HFFc6 (cell line): ENCODE measurements around the gene IRF9. TPM values are rescaled to one million over a fixed set of nuclear protein-coding genes. Genes with fewer than 3 reads are reported as not detected.

Source experiments
- DNase-seq: peaks from one replicate; pipeline ENCODE4 v3.0.0-alpha.2; 2018
- H3K27ac Mint-ChIP-seq: 2 replicates; pipeline ENCODE4 v1.8.0; 2020; ENCODE audit warnings: mild to moderate bottlenecking, mixed read lengths
- H3K27me3 Mint-ChIP-seq: 2 replicates; pipeline ENCODE4 v1.8.0; 2021; ENCODE audit warnings: mild to moderate bottlenecking, moderate library complexity, mixed read lengths; ENCODE audit not compliant: insufficient read depth
- H3K36me3 Mint-ChIP-seq: 2 replicates; pipeline ENCODE4 v1.8.0; 2021; ENCODE audit warnings: low read depth, mixed read lengths
- H3K4me1 Mint-ChIP-seq: 2 replicates; pipeline ENCODE4 v1.8.0; 2020; ENCODE audit warnings: low read depth, mixed read lengths
- H3K4me3 Mint-ChIP-seq: 2 replicates; pipeline ENCODE4 v1.8.0; 2020; ENCODE audit warnings: mild to moderate bottlenecking, moderate library complexity, mixed read lengths
- H3K9me3 Mint-ChIP-seq: 2 replicates; pipeline ENCODE4 v1.8.0; 2020; ENCODE audit warnings: mild to moderate bottlenecking, mixed read lengths
- total RNA-seq, 6 experiments: library from RNA; stranded (reverse); fragmentation: NEBNext Ultra II Directional; extraction: Animal tissue kit (Norgen Biotek cat#: 25700); gene quantifications; 2 replicates in 1 of 6; 3 replicates in 5 of 6; pipeline ENCODE4 v1.2.3, GENCODE V29; 2021
- TF ChIP-seq, protein P1 (sequence below): fragments of 200-600 bp; sonication (generic); IDR thresholded peaks from 2 replicates; pipeline ENCODE4 v1.5.0; 2021; ENCODE audit warnings: antibody characterized with exemption, mild to moderate bottlenecking

The IRF9 gene
- total RNA-seq, 6 experiments from 2014 or later: 23.6 to 38.8 (median 32.3) TPM

DNA sequence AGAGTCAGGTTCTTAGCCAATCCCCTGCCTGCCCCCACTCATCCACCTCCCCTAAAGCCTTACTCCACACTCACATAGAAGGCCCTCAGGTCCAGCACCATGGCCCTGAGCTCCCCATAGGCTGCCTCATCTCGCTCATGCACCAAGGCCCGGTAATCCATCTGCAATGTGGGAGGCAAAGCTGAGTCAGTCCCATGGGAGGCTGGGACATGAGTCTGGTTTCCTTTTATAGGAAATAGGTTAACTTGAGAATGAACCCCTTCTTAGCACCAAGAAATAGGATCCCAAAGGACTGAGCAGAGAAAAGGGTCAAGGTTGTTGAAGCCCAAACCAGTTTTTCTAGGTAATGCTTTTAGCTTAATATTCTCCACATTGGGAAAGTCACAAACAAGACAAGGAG lies 17.6 kb upstream of the IRF9 start:
- Mint-ChIP-seq H3K9me3 (no peaks in the 10 kb centered on the region), H3K36me3 (peaks cover 27% of the 10 kb centered on the region), H3K4me1 (peaks cover 65% of the 10 kb centered on the region), H3K4me3 (no peak overlapping the region), H3K27me3 (peaks cover 13% of the 10 kb centered on the region), H3K27ac (peak overlapping the region; percentile 61)
- TF ChIP-seq, protein P1, sequence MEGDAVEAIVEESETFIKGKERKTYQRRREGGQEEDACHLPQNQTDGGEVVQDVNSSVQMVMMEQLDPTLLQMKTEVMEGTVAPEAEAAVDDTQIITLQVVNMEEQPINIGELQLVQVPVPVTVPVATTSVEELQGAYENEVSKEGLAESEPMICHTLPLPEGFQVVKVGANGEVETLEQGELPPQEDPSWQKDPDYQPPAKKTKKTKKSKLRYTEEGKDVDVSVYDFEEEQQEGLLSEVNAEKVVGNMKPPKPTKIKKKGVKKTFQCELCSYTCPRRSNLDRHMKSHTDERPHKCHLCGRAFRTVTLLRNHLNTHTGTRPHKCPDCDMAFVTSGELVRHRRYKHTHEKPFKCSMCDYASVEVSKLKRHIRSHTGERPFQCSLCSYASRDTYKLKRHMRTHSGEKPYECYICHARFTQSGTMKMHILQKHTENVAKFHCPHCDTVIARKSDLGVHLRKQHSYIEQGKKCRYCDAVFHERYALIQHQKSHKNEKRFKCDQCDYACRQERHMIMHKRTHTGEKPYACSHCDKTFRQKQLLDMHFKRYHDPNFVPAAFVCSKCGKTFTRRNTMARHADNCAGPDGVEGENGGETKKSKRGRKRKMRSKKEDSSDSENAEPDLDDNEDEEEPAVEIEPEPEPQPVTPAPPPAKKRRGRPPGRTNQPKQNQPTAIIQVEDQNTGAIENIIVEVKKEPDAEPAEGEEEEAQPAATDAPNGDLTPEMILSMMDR: no peak
- DNase-seq: peak; percentile 21

DNA sequence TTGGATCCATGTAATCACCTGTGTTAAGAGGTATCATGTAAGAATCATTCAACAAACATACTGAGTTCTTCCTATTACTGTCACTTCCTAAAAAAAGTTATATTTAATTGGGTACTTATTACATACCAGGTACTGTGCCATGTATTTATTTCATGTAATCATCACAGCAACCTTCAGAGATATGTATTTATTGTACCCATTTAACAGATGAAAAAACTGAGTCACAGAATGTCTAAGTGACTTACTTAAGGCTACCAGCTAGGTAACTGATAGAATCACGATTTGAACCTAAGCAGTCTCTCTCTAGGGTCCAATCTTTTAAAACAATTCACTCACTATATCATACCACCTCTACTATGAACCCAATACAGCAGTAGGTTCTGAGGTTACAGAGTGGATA lies 16.6 kb upstream of the IRF9 start:
- H3K27ac Mint-ChIP-seq: peak overlapping the region; percentile 55; the same call in 1 of the 2 replicates
- peaks cover 18% of the 10 kb centered on the region for H3K36me3 Mint-ChIP-seq
- TF ChIP-seq, protein P1: no peak
- H3K9me3 Mint-ChIP-seq: no peaks in the 10 kb centered on the region
- peaks cover 11% of the 10 kb centered on the region for H3K27me3 Mint-ChIP-seq
- H3K4me1 Mint-ChIP-seq: peaks cover 65% of the 10 kb centered on the region
- no peak for DNase-seq
- H3K4me3 Mint-ChIP-seq: peak overlapping the region; percentile 50; the same call in 1 of the 2 replicates

DNA sequence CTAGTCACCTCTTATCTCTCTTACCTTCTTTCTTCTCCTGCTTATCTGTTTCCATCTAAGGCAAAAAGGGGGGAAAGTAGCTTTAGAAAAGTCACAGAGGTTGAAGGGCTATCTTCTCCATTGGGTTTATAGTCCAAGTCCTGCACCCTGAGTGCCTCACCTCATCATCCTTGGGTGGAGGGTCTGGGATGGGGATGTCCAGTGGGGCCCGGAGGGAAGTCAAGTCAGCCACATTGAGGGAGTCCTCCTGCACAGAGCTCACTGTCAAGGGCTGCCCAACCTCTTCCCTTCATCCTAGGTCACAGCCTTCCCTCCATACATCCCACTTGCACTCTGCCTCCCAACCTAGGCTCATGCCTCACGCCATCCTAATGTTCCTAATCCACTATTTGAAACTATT lies 15.8 kb upstream of the IRF9 start:
- Mint-ChIP-seq H3K4me1 (peaks cover 57% of the 10 kb centered on the region), H3K4me3 (peak overlapping the region; percentile 98), H3K36me3 (peaks cover 13% of the 10 kb centered on the region), H3K9me3 (no peaks in the 10 kb centered on the region), H3K27me3 (peaks cover 11% of the 10 kb centered on the region), H3K27ac (peak overlapping the region; percentile 97)
- TF ChIP-seq, protein P1: no peak
- DNase-seq: no peak

DNA sequence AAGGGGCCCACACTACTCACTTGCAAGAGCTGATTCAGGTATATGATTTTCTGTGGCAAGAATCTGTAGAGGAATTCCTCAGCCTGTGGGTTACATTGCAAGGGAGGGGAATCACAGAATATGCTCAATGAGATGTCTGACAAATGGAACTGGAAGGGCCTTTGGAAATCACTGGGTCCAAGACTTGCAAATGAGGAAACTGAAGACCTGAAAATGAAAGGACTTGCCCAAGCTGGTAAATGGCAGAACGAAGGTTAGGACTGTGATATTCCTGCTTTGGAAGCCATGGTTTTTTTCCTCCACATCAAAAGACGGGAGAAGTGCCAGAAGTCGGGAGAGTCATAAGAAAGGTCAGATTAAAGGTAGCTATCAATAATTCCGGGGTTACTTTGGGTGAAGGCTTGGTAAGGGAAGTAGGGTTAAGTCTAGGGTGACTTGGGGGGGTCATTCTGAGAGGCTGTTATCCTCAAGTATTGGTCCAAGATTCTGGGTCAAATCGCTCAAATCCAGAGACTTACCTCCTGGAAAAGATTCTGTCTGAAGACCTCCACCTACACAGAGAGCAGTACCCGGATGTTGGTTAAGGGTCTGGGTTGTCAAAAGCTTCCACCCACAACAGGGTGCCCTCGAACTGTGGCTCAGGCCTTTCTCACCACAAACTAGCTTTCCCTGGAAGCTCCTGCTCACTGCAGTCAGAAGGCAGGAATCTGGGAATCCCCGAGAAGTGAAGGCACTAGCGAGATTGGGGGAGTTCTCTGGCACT lies 15.2 kb upstream of the IRF9 start:
- H3K4me1 Mint-ChIP-seq: peaks cover 55% of the 10 kb centered on the region
- H3K27ac Mint-ChIP-seq: peak overlapping the region; percentile 97
- peaks cover 7% of the 10 kb centered on the region for H3K27me3 Mint-ChIP-seq
- TF ChIP-seq, protein P1: no peak
- DNase-seq: peak; percentile 57
- peaks cover 13% of the 10 kb centered on the region for H3K36me3 Mint-ChIP-seq
- H3K4me3 Mint-ChIP-seq: peak overlapping the region; percentile 98
- H3K9me3 Mint-ChIP-seq: no peaks in the 10 kb centered on the region

DNA sequence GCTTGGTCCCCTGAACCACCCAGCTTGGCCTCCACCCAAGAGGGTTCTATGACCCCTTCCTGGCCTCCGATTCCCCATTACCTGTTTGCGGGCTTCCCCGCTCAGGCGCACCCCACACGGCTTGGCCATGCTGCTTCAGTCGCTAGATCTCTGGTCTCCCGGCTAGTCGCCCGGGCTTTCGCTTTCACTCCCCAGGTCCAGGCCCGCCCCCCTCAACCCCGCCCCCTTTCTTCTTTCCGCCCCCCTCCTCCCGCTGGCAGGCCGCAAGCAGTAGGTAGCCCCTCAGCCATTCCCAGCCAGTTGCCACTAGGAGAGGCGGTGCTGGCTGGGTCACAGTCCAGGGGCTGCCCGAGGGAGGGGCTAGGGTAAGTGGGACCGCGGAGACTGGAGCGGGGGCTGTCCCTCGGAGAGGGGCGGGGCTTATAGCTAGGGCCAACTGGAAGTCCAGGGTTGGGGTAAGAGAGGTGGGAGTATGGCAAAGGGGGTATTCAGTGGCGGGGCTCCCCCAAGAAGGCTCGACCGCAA lies 14.6 kb upstream of the IRF9 start, which contains the start of gene PSME2:
PSME2 (minus strand) TSS at position 158 of the 525 bp plus-strand sequence; CDS start at position 129, 29 bp downstream.
- TF ChIP-seq, protein P1: no peak
- no peaks in the 10 kb centered on the region for H3K9me3 Mint-ChIP-seq
- peaks cover 13% of the 10 kb centered on the region for H3K36me3 Mint-ChIP-seq

More for the DNA sequence above, 14.6 kb upstream of the IRF9 start, which contains the start of gene PSME2:
- Mint-ChIP-seq H3K27me3 (peaks cover 7% of the 10 kb centered on the region), H3K4me3 (peak within 1 kb of the TSS; percentile 98), H3K27ac (peak within 1 kb of the TSS; percentile 97), H3K4me1 (peaks cover 55% of the 10 kb centered on the region)
- peak; percentile 95 for DNase-seq
